DMS114 treated with DMSO at 0.1 percent for 48 hours (cell line): ENCODE results near the gene TOR2A.

Experiments
- DNase-seq: peaks from one replicate; lab custom pipeline; 2025; ENCODE audit not compliant: unreplicated experiment; lab: John Stamatoyannopoulos, UW

TOR2A gene

GRCh38 chr9:127700594-127701255 lies 34.4 kb downstream of the TOR2A start:
- no peak for DNase-seq

GRCh38 chr9:127700140-127700539 lies 35.0 kb downstream of the TOR2A start:
- no peak for DNase-seq

- DNase-seq: peak; percentile 82
Observed at GRCh38 chr9:127698985-127699670, 36.0 kb downstream of the TOR2A start.

GRCh38 chr9:127698386-127698785 lies 36.7 kb downstream of the TOR2A start:
- DNase-seq: no peak

- no peak for DNase-seq
Observed at GRCh38 chr9:127697575-127697974, 37.5 kb downstream of the TOR2A start.

- no peak for DNase-seq
Observed at GRCh38 chr9:127694890-127695720, 40.0 kb downstream of the TOR2A start.

- DNase-seq: no peak
Observed at GRCh38 chr9:127693697-127694096, 41.4 kb downstream of the TOR2A start.

GRCh38 chr9:127693143-127693542 lies 42.0 kb downstream of the TOR2A start:
- DNase-seq: no peak

- no peak for DNase-seq
Observed at GRCh38 chr9:127692071-127692470, 43.0 kb downstream of the TOR2A start.

GRCh38 chr9:127690735-127691134 lies 44.4 kb downstream of the TOR2A start:
- no peak for DNase-seq

GRCh38 chr9:127689329-127690000 lies 45.6 kb downstream of the TOR2A start:
- no peak for DNase-seq

- no peak for DNase-seq
Observed at GRCh38 chr9:127686461-127687393, 48.4 kb downstream of the TOR2A start.

- DNase-seq: no peak
Observed at GRCh38 chr9:127684576-127684975, 50.5 kb downstream of the TOR2A start.

GRCh38 chr9:127683723-127684122 lies 51.4 kb downstream of the TOR2A start:
- DNase-seq: no peak

GRCh38 chr9:127682351-127683136 lies 52.5 kb downstream of the TOR2A start:
- DNase-seq: no peak
